Measurements from ENCODE around the gene CYS1. TPM values are rescaled to one million over a fixed set of nuclear protein-coding genes. Genes with fewer than 3 reads are reported as not detected.

CYS1 gene
- total and polyA plus RNA-seq, 2 of the 8 experiments (the other 6 are each of a cell fraction or from before 2014, with no cell fraction given), result 0.09 to 0.13 TPM

- H3K9ac ChIP-seq (replicated peaks in 1 of 4; ENCODE audit: extremely low read depth in 1 of 4, low read depth in 3 of 4, low read length in 3 of 4), result no peak overlapping the region
Observed at GRCh38 chr2:10091182-10091888, 11.1 kb upstream of the CYS1 start.

More at GRCh38 chr2:10091182-10091888, 11.1 kb upstream of the CYS1 start:
- H4K91ac ChIP-seq (replicated peaks; ENCODE audit: insufficient read length, low read length), result no peak overlapping the region
- no peak overlapping the region for H2BK20ac ChIP-seq (ENCODE audit: low read length)
- ChIA-PET CTCF (ENCODE audit: partially characterized antibody) (interaction anchor here (0.6 to 24.1 kb wide), 10 partner anchors 8 to 494 kb away, joined by 3 to 429 read pairs (median 3); partner anchors contain the start of gene CYS1), POLR2A (ENCODE audit: partially characterized antibody) (interaction anchor here (0.6 to 2.6 kb wide), 4 partner anchors 9 to 421 kb away, joined by 4 to 9 read pairs (median 5); no protein-coding TSS in a partner anchor)
- H2AK5ac ChIP-seq (ENCODE audit: low read depth, low read length), result no peak overlapping the region
- no peak overlapping the region for H4K8ac ChIP-seq (ENCODE audit: extremely low read depth, insufficient read depth, low read length)
- no peak overlapping the region for H2BK15ac ChIP-seq (ENCODE audit: low read length)
- H3K23me2 ChIP-seq (ENCODE audit: low read depth, low read length), result no peaks in the 10 kb centered on the region
- no peak overlapping the region for H3K27ac ChIP-seq (ENCODE audit: low read depth, low read length)
- no peaks in the 10 kb centered on the region for H3K9me3 ChIP-seq (ENCODE audit: insufficient read depth in 2 of 2, low read depth in 1 of 2, low read length in 1 of 2)
- no peak overlapping the region for H2BK12ac ChIP-seq (ENCODE audit: low read depth, low read length)
- DNase-seq (ENCODE audit: low read depth in 1 of 2, low spot score in 2 of 2) (no peak), FAIRE-seq (no peak)
- H3K4me2 ChIP-seq (ENCODE audit: insufficient read depth in 1 of 2, low read depth in 2 of 2, low read length in 2 of 2), result no peak overlapping the region
- H3K56ac ChIP-seq (replicated peaks; ENCODE audit: insufficient read length, low read depth, low read length), result no peak overlapping the region
- H3K4me1 ChIP-seq (replicated peaks in 1 of 4; ENCODE audit: control insufficient read depth in 3 of 4, insufficient read depth in 4 of 4, low read length in 3 of 4), result peaks cover 0 to 2% (median 0%) of the 10 kb centered on the region in 4 experiments; a peak in 2 of 7 replicates
- TF ChIP-seq MAX (IDR thresholded peaks at IDR 0.05) (no peak), CHD1 (IDR thresholded peaks at IDR 0.05; ENCODE audit: low read depth, low read length) (no peak), E2F6 (IDR thresholded peaks at IDR 0.05) (peak; percentile 44; the same call in 1 of the 2 replicates)
- no peaks in the 10 kb centered on the region for H3K79me1 ChIP-seq (ENCODE audit: low read depth, low read length)
- no peak overlapping the region for H3K14ac ChIP-seq (ENCODE audit: insufficient read length)
- no peaks in the 10 kb centered on the region for H3K27me3 ChIP-seq (replicated peaks in 1 of 4; ENCODE audit: control insufficient read depth in 3 of 4, extremely low read depth in 1 of 4, insufficient read depth in 3 of 4, low read length in 3 of 4)
- H3K36me3 ChIP-seq (ENCODE audit: control insufficient read depth in 2 of 4, insufficient read depth in 4 of 4, low read length in 3 of 4), result no peaks in the 10 kb centered on the region
- no peak overlapping the region for H3K18ac ChIP-seq (ENCODE audit: extremely low read depth, low read length)
- no peak overlapping the region for H2AFZ ChIP-seq (ENCODE audit: low read length)
- WGBS, 2 experiments (ENCODE audit: extremely low coverage in 1 of 2, insufficient coverage in 1 of 2, insufficient read length in 1 of 2, insufficient replicate concordance in 2 of 2, low coverage in 1 of 2, low lambda C conversion rate in 2 of 2, missing lambda C conversion rate in 1 of 2), result 94% methylated on average over 34 of the region's 52 CpGs; no CpG with 5 or more reads in 1 of the 2 experiments
- H4K20me1 ChIP-seq (replicated peaks in 1 of 2; ENCODE audit: control insufficient read depth in 1 of 2, insufficient read depth in 2 of 2, low read length in 2 of 2), result no peaks in the 10 kb centered on the region
- H3K4ac ChIP-seq (replicated peaks; ENCODE audit: insufficient read length, low read depth, low read length), result no peak overlapping the region
- H4K5ac ChIP-seq (ENCODE audit: insufficient read length, low read depth, low read length), result no peak overlapping the region
- H2BK120ac ChIP-seq (replicated peaks; ENCODE audit: low read depth, low read length), result no peak overlapping the region
- no peak overlapping the region for H3K4me3 ChIP-seq (ENCODE audit: extremely low read depth in 1 of 4, insufficient read depth in 2 of 4, low read depth in 3 of 4, low read length in 4 of 4)
- H3K23ac ChIP-seq (ENCODE audit: insufficient read length), result no peak overlapping the region
- H2BK5ac ChIP-seq (ENCODE audit: low read depth, low read length), result no peak overlapping the region
- no peaks in the 10 kb centered on the region for H3K79me2 ChIP-seq (ENCODE audit: control insufficient read depth in 1 of 2, insufficient read depth in 2 of 2, low read length in 2 of 2)

Data from H1 (cell line).